Mammary microvascular endothelial cell (primary cell): ENCODE results near the gene TIFAB. TPM values are rescaled to one million over a fixed set of nuclear protein-coding genes. Genes with fewer than 3 reads are reported as not detected.

Source experiments
- total RNA-seq: library from RNA; depleted of rRNA; stranded (reverse); fragments of >200 nt; gene quantifications from 2 replicates; pipeline ENCODE4 v1.2.3, GENCODE V29; 2015

TIFAB gene
- not detected in 2 replicates for total RNA-seq

DNA sequence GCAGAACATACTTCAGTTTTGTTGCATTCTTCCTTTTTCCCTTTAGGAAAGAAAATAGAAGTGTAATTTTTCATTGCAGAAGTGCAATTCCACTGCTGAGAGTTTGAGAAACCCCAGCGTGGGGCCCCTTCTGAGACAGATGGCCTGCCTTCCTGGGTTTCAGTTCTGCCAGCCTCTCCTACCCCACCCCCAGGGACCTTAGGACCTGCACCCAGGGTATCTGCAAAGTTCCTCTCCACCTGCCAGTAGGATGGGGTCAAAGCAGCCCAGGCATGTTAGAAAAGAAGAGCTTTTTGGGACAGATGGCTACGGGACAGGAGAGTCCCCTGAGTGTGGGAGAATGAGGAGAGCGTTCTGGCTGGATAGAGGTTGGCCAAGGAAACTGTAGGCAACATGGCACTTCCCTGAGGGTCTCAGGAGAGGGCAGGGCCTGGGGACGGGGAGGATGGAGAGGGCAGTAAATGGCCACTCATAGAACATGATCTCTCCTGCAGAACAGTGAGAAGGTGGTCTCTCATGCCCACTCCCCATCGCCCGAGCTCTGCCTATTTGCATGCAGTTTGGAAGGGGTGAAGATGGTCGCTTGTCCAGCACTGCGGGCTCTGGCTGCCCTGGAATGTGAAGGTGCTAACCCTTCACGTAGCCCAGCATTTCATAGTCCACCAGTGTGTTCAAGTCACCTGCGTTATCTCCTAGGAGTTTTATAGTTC lies at the start of gene TIFAB:
TIFAB (minus strand) TSS at position 31 of the 710 bp plus-strand sequence. CDS start 2,412 bp downstream, outside the sequence.

GRCh38 chr5:135447298-135447929 lies 4.7 kb downstream of the TIFAB start, which contains the start of gene DCANP1:
DCANP1 (minus strand) TSS chr5:135447348; CDS start chr5:135447108, 240 bp downstream.

GRCh38 chr5:135398855-135399793 lies 53.0 kb downstream of the TIFAB start, which contains the start of gene MACROH2A1:
MACROH2A1 (minus strand) TSS chr5:135399231; CDS start chr5:135389093, 10,138 bp downstream.

Other genes with a start within 250 kb of the TIFAB start
- gene MACROH2A1, start 53.1 kb downstream of the TIFAB start, total RNA-seq, result 157 and 162 TPM in 2 replicates
- gene DCANP1, start 5.0 kb downstream of the TIFAB start, total RNA-seq, result not detected in 2 replicates
- gene NEUROG1, start 83.6 kb upstream of the TIFAB start, total RNA-seq, result not detected in 2 replicates
- not detected in 2 replicates for gene CXCL14, start 126.6 kb upstream of the TIFAB start, total RNA-seq